Measurements from ENCODE around the gene OVOL3. TPM values are rescaled to one million over a fixed set of nuclear protein-coding genes. Genes with fewer than 3 reads are reported as not detected.

Gene OVOL3
- total RNA-seq, 2 donors from 2014 or later, result not detected

- H3K9me3 ChIP-seq, result no peaks in the 10 kb centered on the region
- H3K27me3 ChIP-seq (replicated peaks; ENCODE audit: insufficient read depth), result no peaks in the 10 kb centered on the region
- H3K36me3 ChIP-seq, result no peaks in the 10 kb centered on the region
- H3K27ac ChIP-seq, result no peak overlapping the region
- no peak overlapping the region for H3K4me3 ChIP-seq
- TF ChIP-seq POLR2AphosphoS5 (IDR thresholded peaks at IDR 0.05), result no peak
- TF ChIP-seq POLR2A (IDR thresholded peaks at IDR 0.05), result no peak
- no peak for TF ChIP-seq CTCF (IDR thresholded peaks at IDR 0.05)
- 91% methylated on average over 5 of the region's 5 CpGs for WGBS
- DNase-seq (ENCODE audit: low spot score), result no peak
- H3K4me1 ChIP-seq (replicated peaks), result no peaks in the 10 kb centered on the region
- intact Hi-C loops (cut with DNase I), result no loop called here
These were observed 10.5 kb upstream of the OVOL3 start for GRCh38 chr19:36100476-36100875.

DNA sequence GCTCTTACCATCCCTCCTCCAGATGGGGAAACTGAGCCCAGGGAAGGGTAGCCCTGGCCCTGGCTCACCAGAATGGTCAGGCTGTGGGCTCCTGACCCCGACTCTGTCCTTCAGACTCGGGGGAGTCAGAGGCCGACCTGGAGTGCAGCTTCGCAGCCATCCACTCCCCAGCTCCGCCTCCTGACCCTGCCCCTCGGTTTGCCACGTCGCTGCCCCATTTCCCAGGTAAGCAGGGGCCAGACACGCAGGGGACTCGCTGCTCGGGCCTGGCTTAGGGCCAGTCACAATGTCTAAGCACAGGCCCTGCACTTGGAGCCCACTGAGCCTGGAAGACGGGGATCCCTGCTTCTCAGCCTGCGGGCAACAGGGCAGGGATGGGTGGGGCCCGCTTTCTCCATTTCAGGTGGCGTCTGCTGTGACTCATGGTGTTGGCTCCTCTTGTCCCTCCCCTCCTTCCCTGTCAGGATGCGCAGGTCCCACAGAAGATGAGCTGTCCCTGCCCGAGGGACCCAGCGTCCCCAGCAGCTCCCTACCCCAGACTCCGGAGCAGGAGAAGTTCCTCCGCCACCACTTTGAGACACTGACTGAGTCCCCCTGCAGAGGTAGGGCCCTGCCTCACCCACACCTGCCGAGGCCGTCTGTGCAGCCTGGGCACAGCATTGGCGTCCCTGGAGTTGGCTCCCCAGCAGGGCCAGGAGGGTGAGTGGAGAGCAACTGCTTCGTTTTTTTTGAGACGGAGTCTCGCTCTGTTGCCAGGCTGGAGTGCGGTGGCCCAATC, 9.2 kb upstream of the OVOL3 start:
- Histone ChIP-seq H3K27ac (no peak overlapping the region), H3K9me3 (no peaks in the 10 kb centered on the region), H3K27me3 (replicated peaks; ENCODE audit: insufficient read depth) (no peaks in the 10 kb centered on the region), H3K4me3 (no peak overlapping the region), H3K36me3 (no peaks in the 10 kb centered on the region), H3K4me1 (replicated peaks) (no peaks in the 10 kb centered on the region)
- intact Hi-C loops (cut with DNase I), result no loop called here
- DNase-seq (ENCODE audit: low spot score), result no peak
- 87% methylated on average over 22 of the region's 27 CpGs for WGBS
- TF ChIP-seq POLR2AphosphoS5 (IDR thresholded peaks at IDR 0.05) (no peak), POLR2A (IDR thresholded peaks at IDR 0.05) (no peak), CTCF (IDR thresholded peaks at IDR 0.05) (no peak)

DNA sequence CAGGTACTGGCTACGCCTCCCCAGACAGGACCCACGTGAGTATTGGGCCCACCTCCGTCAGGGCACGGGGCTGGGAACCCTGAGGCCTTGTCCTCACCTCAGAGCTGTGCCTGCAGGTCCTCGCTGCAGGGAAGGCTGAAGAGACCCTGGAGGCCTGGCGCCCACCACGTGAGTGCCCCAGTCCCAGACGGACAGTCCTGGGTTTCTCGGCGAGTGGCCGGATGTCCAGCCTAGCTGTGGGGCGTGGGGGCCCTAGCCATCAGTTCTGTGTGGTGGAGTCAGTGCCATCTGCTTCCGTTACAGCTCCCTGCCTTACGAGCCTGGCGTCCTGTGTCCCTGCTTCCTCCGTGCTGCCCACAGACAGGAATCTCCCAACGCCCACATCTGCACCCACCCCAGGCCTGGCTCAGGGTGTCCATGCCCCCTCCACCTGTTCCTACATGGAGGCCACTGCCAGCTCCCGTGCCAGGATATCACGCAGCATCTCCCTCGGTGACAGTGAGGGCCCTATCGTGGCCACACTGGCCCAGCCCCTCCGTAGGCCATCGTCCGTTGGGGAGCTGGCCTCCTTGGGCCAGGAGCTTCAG, 7.8 kb upstream of the OVOL3 start:
- intact Hi-C loops (cut with DNase I), result no loop called here
- Histone ChIP-seq H3K27me3 (replicated peaks; ENCODE audit: insufficient read depth) (no peaks in the 10 kb centered on the region), H3K4me3 (no peak overlapping the region), H3K36me3 (no peaks in the 10 kb centered on the region), H3K9me3 (no peaks in the 10 kb centered on the region), H3K4me1 (replicated peaks) (no peaks in the 10 kb centered on the region), H3K27ac (no peak overlapping the region)
- WGBS, result 93% methylated on average over 19 of the region's 24 CpGs
- no peak for DNase-seq (ENCODE audit: low spot score)
- TF ChIP-seq POLR2A (IDR thresholded peaks at IDR 0.05) (no peak), POLR2AphosphoS5 (IDR thresholded peaks at IDR 0.05) (no peak), CTCF (IDR thresholded peaks at IDR 0.05) (no peak)

DNA sequence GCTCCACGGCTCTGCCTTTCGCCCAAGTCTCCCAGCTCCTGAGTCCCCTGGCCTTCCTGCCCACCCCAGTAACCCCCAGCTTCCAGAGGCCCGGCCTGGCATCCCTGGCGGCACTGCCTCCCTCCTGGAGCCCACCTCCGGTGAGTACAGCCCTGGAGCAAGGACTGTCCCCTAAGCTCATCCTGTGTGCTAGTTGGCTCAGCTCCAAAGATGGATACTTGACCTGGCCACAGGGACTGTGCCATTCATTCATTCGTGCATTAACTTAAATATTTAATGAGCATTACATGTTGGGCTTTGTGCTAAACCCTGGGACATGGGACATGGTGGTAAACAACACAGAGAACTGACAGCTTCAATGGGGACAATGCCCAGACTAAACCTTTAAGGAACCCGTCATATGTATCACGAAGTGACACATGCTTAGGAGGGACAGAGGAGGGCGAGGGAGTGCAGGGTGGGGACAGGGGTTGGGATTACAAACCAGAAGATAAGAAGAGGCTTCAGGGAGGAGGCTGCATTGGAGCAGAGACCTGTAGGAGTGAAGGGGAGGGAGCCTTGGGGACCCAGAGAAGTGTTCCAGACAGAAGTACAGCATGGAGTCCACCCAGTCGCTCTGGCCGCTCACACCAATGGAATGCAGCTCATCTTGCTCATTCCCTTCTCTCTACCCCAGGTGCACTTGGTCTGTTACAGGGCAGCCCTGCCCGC, 6.9 kb upstream of the OVOL3 start:
- Histone ChIP-seq H3K4me1 (replicated peaks) (no peaks in the 10 kb centered on the region), H3K27me3 (replicated peaks; ENCODE audit: insufficient read depth) (no peaks in the 10 kb centered on the region), H3K36me3 (no peaks in the 10 kb centered on the region), H3K27ac (no peak overlapping the region), H3K4me3 (no peak overlapping the region), H3K9me3 (no peaks in the 10 kb centered on the region)
- intact Hi-C loops (cut with DNase I), result no loop called here
- TF ChIP-seq POLR2A (IDR thresholded peaks at IDR 0.05), result no peak
- no peak for TF ChIP-seq POLR2AphosphoS5 (IDR thresholded peaks at IDR 0.05)
- no peak for TF ChIP-seq CTCF (IDR thresholded peaks at IDR 0.05)
- WGBS, result 90% methylated on average over 12 of the region's 12 CpGs
- DNase-seq (ENCODE audit: low spot score), result no peak

Data from prostate gland (tissue), 2 donors.